GM19328 (cell line): Measurements from ENCODE around the gene SNTN.

Experiments
- ATAC-seq: cut with Tn5 transposase; IDR thresholded peaks from one replicate; pipeline ENCODE4 v1.9.1; 2021; ENCODE audit warnings: mild to moderate bottlenecking, moderate library complexity; ENCODE audit not compliant: unreplicated experiment

Gene SNTN

DNA sequence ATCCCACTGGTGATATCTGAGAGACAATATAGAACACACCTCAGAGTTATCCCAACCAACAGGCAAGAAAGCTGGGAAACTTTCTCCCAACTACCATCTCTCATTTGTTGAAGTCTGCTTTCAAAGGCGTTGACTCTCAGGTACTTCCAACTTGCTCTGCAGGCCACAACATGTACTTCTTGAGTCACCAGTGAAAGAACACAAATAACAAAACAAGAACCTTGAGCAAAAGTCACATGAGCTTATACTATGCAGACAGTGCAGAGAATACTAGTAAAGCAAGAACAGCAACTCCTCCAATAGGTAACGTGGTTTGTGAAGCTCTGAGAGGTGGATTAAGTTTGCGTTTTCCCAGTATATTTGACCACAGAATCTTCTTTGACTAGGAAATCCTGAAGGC, 20.6 kb downstream of the SNTN start:
- no peak for ATAC-seq

DNA sequence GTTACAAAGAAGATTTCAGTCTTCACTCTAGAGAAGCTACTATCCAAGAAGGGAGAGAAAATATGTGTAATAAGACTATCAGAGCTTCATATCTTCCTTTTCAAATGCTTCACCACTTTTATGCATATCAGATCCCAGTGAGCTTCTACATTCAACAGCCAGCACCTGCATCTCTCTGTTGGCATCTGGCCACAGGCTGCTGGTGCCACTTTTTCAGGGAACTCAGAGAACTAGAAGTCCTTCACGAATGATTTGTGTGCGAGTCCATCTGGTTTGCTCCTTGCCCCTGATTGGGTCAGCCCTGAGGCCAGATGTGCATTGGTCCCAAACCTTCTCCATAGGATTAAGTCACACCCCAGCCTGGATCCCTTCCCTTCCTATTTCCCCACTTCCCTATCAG, 22.1 kb downstream of the SNTN start:
- ATAC-seq = no peak

DNA sequence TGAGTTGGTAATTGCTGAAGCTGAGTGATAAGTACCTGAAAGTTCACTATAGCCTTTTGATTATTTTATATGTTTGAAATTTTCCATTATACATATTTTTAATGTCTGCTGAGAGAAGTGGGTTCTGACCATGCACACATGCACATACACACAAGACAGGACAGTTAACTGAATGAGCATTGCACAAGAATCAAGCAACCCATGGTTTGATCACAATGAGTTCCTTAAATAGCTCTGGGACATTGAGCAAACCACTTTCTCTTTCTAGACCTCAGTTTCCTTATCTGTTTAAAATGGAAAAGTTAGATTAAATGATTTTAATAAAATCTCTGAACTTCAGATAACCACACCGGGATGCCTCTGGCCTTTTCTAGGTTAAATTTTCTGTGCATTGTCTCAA, 26.7 kb downstream of the SNTN start:
- no peak for ATAC-seq

DNA sequence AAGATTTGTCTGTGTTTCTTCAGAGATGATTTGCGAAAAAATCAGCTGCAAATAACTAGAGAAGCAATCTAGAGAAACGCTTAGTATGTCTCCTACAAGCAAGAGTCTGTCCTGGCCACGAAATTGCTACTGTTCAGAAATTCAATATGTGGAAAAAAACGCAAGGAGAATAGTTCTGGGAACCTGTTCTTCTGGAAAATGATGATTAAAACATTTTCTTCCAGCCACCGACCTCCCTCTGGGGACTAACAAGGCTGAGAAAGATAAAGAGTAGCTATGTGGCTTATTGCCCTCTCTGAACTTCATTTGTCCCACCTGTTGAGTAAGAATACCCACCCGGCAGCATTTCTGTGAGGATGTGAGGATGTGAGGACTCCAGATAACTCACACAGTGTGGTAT, 31.6 kb downstream of the SNTN start:
- ATAC-seq = no peak

DNA sequence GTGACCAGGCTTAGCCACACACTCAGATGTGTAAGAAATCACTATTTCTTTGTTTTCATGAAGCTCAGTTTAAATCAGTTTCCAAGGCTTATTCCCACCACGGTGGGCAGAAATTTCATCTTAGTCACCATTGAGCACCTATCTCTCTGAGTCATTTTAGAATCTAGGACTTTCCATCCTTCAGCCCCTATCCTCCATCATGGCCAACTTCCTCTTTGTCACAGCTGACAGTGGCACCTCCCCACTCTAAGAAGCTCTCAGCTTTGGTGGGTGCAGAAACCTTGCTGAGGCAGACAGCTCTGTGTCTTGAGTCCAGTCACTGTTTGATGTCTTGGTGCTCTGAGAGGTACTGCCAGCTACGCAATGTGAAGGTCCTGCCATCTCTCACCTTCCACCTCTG, 32.9 kb downstream of the SNTN start:
- no peak for ATAC-seq

DNA sequence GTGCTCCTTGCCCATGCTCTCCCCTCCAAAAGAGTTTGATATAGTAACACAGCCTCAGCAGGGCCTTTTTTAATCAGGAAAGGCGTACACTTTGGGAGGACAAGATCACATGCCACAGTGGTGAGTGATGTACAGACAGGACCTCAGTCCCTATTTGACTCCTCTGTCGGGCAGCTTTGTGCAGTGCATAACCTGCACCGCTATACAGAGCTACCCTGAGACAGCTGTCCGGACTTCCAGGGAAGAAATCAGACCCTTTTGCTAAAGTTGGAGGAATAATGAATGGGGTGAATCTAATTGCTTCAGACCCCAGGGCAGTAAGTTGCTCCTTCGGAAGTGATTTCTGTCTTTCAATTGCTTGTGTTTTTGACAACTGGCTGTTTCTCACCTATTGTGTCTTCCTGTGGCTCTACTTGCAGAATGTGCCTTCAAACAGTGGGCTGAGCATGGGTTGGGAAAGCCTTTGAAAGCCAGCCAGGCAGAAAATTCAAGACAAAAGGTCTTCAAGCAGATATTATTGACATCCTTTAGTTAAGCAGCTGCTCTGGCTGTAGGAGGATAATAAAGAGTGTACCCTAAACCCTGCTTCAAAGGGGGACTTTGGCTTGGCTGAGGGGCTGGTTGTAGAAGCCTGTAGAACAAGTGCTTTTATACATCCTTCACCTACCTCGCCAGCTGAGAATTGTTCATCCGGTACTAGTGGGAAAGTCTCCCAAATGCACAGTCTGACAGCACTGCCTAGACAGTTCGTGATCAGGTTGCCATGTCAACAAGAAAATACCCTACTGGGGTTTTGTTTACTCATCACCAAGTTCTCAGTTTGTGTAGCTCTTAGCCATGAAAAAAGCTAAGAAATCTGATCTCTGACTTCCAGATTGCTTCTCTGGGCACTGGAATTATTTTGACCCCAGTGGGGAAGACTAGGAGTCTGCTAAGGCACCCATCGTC, 35.1 kb downstream of the SNTN start:
- ATAC-seq = no peak

DNA sequence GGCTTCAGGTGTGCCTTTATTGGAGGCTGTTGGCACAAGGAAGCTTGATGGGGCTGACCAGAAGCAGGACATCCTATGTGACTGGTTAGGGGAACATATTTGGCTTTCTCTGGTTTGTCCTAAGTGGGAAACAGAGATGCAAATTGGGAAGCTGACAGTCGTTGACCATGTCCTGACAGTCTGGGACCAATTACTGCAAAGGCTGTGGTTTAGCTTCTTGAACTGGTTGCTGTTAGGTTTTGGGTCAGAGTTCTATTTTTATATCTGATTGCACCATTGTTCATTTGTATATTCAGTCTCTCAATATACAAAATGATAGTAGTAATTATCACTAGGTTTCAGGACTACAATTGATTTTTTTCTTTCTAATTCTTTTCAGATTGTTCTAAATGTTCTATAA, 36.8 kb downstream of the SNTN start:
- ATAC-seq = no peak

DNA sequence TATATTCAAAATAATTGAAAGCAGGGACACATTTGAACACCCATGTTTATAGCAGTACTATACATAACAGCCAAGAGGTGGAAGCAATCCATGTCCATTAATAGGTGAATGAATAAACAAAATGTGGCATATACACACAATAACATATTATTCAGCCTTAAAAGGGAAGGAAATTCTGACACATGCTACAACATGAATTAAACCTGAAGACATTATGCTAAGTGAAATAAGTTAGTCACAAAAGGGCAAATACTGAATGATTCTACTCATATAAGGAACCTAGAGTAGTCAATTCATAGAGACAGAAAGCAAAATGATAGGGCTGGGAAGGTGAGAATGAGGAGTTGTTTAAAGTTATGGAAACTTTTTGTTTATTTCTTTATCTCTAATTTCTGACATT, 40.9 kb downstream of the SNTN start:
- no peak for ATAC-seq

DNA sequence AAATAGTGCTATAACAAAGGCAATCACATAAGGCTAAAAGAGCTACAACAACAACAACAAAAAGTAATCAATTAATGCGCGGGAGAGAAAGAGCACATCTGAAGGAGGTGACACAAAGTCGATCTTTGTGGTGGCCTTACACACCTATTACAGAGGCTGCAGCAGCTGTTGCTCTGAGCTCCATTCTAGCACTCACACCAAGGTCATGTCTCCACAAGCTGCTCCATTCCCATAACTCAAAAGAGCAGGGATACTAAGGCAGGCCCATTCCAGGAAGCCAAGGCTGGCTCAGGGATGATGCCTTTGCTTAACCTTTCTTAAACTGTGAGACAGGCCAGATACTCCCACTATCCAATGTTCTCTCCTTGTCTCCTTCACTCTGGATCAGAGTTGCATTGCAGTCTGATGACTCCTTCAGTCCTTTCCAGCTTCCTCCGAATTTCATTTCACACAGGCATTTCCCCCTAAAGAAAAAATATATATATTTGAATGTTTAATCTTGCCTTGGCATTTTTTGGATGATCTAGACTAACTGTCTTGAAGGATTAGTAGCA, 52.7 kb downstream of the SNTN start:
- ATAC-seq = no peak

DNA sequence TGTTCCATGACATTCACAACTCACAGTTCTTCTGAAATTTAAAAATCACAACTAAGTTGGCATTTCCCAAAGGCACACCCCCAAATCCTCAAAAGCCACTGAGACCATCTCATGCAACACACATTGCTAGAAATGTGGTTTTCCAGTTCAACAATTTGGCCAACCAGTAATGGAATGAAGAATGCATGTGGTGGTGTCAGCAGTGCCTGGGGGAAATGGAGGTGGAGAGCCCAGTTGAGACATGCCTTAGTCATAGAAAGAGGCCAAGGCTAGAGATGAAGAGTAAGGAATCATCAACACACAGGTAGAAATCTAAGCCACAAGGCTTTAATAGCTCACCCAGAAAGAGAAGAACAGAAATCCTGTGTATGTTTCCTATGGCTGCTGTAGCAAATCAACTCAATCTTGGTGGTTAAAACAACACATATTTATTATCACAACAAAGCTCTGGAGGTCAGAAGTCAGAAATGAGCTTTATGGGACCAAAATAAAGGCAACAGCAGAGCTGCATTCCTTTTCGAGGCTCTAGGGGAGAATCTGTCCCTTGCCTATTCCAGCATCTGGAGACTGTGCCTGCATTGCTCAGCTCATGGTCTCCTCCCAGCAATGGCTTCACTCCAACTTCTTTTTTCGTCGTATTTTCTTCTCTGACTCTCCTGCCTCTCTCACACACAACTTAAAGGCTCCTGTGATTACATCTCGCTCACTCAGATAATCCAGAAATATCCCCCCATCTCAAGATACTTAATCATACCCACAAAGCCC, 54.0 kb downstream of the SNTN start:
- ATAC-seq = no peak

DNA sequence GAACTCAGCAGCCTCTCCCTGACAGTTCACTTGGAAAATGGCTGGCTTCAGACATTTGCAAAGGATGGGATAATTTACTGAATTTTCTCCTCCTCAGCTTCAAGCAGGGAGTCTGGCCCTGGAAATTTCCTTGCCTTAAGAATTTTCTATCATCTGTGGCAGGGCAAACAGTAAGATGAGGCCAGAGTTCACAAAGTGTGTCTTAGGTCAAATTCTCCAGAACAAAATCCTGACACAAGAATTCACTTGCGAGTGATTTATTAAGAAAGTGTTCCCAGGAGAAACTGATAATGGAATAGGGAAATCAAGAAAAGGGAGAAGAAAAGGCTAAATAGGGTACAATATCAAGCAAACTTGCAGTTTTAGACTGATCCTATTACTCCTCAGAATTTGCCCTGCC, 55.3 kb downstream of the SNTN start:
- ATAC-seq = no peak

DNA sequence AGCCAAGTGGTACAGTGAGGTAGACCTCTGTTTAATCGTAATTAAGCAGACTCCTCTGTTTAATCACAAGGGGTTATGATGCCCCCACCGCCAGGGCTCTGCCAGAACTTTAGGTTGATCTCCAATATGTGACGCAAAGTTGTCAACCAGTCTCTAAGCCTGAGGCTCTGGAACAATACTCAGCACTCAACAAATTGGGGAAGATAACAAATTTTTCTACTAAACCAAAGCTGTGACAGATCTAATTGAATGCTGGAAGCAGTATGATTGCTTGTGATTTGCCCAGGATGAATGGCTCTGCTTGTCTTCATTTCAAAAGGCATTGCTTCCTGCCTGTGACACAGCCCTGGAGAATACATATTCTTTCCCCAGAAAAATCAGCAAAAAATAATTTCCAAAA, 57.1 kb downstream of the SNTN start:
- no peak for ATAC-seq
